Hepatocyte (in vitro differentiated cells): Measurements from ENCODE around the gene SLC35A1. TPM values are rescaled to one million over a fixed set of nuclear protein-coding genes. Genes with fewer than 3 reads are reported as not detected.
A peak's percentile ranks its signal among the peaks of the same experiment; 100 is the strongest.

Source experiments
- DNase-seq: peaks from one replicate; pipeline ENCODE4 v3.0.0-alpha.2; 2016; ENCODE audit warnings: low spot score
- H2AFZ ChIP-seq: fragments of 200-600 bp; sonication (generic); 2 replicates; pipeline ENCODE4 v1.6.0; 2016; ENCODE audit warnings: antibody characterized with exemption, mild to moderate bottlenecking
- H3K27ac ChIP-seq: fragments of 200-600 bp; sonication (generic); 2 replicates; pipeline ENCODE4 v1.5.1; 2016; ENCODE audit warnings: mild to moderate bottlenecking
- H3K27me3 ChIP-seq: fragments of 200-600 bp; sonication (generic); 2 replicates; pipeline ENCODE4 v1.6.1; 2016
- H3K36me3 ChIP-seq: fragments of 200-600 bp; sonication (generic); replicated peaks from 2 replicates; pipeline ENCODE4 v1.5.1; 2016; ENCODE audit warnings: low read depth; ENCODE audit not compliant: insufficient read depth
- H3K4me1 ChIP-seq: fragments of 200-600 bp; sonication (generic); 2 replicates; pipeline ENCODE4 v1.5.1; 2016; ENCODE audit warnings: mild to moderate bottlenecking, moderate library complexity; ENCODE audit not compliant: insufficient read depth
- H3K4me2 ChIP-seq: fragments of 200-600 bp; sonication (generic); 2 replicates; pipeline ENCODE4 v1.6.0; 2016
- H3K4me3 ChIP-seq: fragments of 200-600 bp; sonication (generic); 2 replicates; pipeline ENCODE4 v1.5.1; 2016; ENCODE audit warnings: mild to moderate bottlenecking
- H3K79me2 ChIP-seq: fragments of 200-600 bp; sonication (generic); 2 replicates; pipeline ENCODE4 v1.6.0; 2017; ENCODE audit warnings: mild to moderate bottlenecking
- H3K9me2 ChIP-seq: fragments of 200-600 bp; sonication (generic); replicated peaks from 2 replicates; pipeline ENCODE4 v1.6.0; 2017; ENCODE audit warnings: mild to moderate bottlenecking; ENCODE audit not compliant: insufficient read depth
- H3K9me3 ChIP-seq: fragments of 200-600 bp; sonication (generic); 2 replicates; pipeline ENCODE4 v1.5.1; 2016; ENCODE audit warnings: low read depth, mild to moderate bottlenecking
- H4K20me1 ChIP-seq: fragments of 200-600 bp; sonication (generic); 2 replicates; pipeline ENCODE4 v1.6.0; 2016; ENCODE audit warnings: mild to moderate bottlenecking; ENCODE audit not compliant: insufficient read depth, poor library complexity, severe bottlenecking
- EZH2 ChIP-seq: fragments of 200-600 bp; sonication (generic); IDR thresholded peaks from 2 replicates; pipeline ENCODE4 v1.6.1; 2016; ENCODE audit warnings: antibody characterized with exemption, mild to moderate bottlenecking, borderline replicate concordance
- EZH2phosphoT487 ChIP-seq: fragments of 200-600 bp; sonication (generic); IDR thresholded peaks from one replicate; pipeline ENCODE4 v1.6.1; 2018; ENCODE audit warnings: antibody characterized with exemption, mild to moderate bottlenecking, low read depth, moderate library complexity; ENCODE audit not compliant: unreplicated experiment, severe bottlenecking
- WGBS: methylation state at CpG from one replicate; pipeline ENCODE4 v1.1.6; 2016; ENCODE audit warnings: low lambda C conversion rate; ENCODE audit errors: missing lambda C conversion rate; 5-methylcytosine and 5-hydroxymethylcytosine counted together
- polyA plus RNA-seq: library from polyadenylated mRNA; unstranded; fragments of >200 nt; fragmentation: Nextera tagmentation; extraction: Ambion mirVana; gene quantifications from 2 replicates; pipeline ENCODE4 v1.2.1, GENCODE V29; 2016
- total RNA-seq: library from RNA; depleted of rRNA; stranded (reverse); fragments of >200 nt; gene quantifications from 2 replicates; pipeline ENCODE4 v1.2.3, GENCODE V29; 2014
- TF ChIP-seq, protein P1 (sequence below): fragments of 200-600 bp; sonication (generic); IDR thresholded peaks from 2 replicates; pipeline ENCODE4 v1.5.1; 2016; ENCODE audit warnings: antibody characterized with exemption, mild to moderate bottlenecking; ENCODE audit not compliant: poor library complexity

SLC35A1 gene
- total and polyA plus RNA-seq, 2 experiments from 2014 or later = 28.3 to 30.3 TPM

GRCh38 chr6:87436435-87436834, 36.3 kb upstream of the SLC35A1 start:
- Histone ChIP-seq H3K4me3 (no peak overlapping the region), H2AFZ (no peak overlapping the region), H3K4me2 (no peak overlapping the region), H3K36me3 (no peaks in the 10 kb centered on the region), H3K4me1 (no peaks in the 10 kb centered on the region), H3K9me3 (no peaks in the 10 kb centered on the region), H3K9me2 (no peaks in the 10 kb centered on the region), H4K20me1 (no peaks in the 10 kb centered on the region), H3K27ac (no peak overlapping the region), H3K79me2 (no peaks in the 10 kb centered on the region), H3K27me3 (no peaks in the 10 kb centered on the region)
- 20% methylated on average over 4 of the region's 4 CpGs for WGBS
- DNase-seq = peak; percentile 84
- TF ChIP-seq EZH2phosphoT487 = no peak
- no peak for TF ChIP-seq EZH2
- TF ChIP-seq, protein P1, sequence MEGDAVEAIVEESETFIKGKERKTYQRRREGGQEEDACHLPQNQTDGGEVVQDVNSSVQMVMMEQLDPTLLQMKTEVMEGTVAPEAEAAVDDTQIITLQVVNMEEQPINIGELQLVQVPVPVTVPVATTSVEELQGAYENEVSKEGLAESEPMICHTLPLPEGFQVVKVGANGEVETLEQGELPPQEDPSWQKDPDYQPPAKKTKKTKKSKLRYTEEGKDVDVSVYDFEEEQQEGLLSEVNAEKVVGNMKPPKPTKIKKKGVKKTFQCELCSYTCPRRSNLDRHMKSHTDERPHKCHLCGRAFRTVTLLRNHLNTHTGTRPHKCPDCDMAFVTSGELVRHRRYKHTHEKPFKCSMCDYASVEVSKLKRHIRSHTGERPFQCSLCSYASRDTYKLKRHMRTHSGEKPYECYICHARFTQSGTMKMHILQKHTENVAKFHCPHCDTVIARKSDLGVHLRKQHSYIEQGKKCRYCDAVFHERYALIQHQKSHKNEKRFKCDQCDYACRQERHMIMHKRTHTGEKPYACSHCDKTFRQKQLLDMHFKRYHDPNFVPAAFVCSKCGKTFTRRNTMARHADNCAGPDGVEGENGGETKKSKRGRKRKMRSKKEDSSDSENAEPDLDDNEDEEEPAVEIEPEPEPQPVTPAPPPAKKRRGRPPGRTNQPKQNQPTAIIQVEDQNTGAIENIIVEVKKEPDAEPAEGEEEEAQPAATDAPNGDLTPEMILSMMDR = no peak

- H2AFZ ChIP-seq = no peak overlapping the region
- H3K79me2 ChIP-seq = no peaks in the 10 kb centered on the region
- TF ChIP-seq EZH2 (no peak), EZH2phosphoT487 (no peak)
- TF ChIP-seq, protein P1 = no peak
- no peak overlapping the region for H3K27ac ChIP-seq
- H3K9me3 ChIP-seq = no peaks in the 10 kb centered on the region
- H3K27me3 ChIP-seq = no peaks in the 10 kb centered on the region
- no peaks in the 10 kb centered on the region for H3K4me1 ChIP-seq
- DNase-seq = no peak
- no peak overlapping the region for H3K4me2 ChIP-seq
- 90% methylated on average over 5 of the region's 5 CpGs for WGBS
- no peaks in the 10 kb centered on the region for H4K20me1 ChIP-seq
- no peaks in the 10 kb centered on the region for H3K36me3 ChIP-seq
- no peaks in the 10 kb centered on the region for H3K9me2 ChIP-seq
- no peak overlapping the region for H3K4me3 ChIP-seq
These were observed 31.1 kb upstream of the SLC35A1 start for GRCh38 chr6:87441711-87442110.

DNA sequence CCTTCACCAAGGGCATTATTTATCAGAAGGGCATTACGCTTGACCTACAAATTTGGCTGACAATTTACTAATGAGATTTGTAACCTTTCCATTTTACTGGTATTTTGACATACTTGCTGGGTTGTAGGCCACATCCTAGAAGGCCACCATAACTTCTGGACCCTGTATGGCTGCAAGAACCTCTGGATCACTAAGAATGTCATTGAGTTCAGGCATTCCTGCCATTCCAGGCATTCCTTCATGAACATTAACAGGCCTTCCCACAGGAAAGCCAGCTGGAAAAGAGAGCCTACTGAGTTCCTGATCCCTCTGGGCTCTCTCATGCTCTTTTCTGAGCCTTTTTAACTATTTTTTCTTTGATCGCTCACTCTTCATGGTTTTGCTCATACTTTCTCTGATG, 28.4 kb upstream of the SLC35A1 start:
- H3K4me2 ChIP-seq = no peak overlapping the region
- no peaks in the 10 kb centered on the region for H4K20me1 ChIP-seq
- H2AFZ ChIP-seq = no peak overlapping the region
- H3K9me3 ChIP-seq = no peaks in the 10 kb centered on the region
- TF ChIP-seq EZH2phosphoT487 = no peak
- no peak for TF ChIP-seq EZH2
- TF ChIP-seq, protein P1 = no peak
- no peak for DNase-seq
- H3K27ac ChIP-seq = no peak overlapping the region
- H3K4me1 ChIP-seq = no peaks in the 10 kb centered on the region
- no peaks in the 10 kb centered on the region for H3K9me2 ChIP-seq
- no peaks in the 10 kb centered on the region for H3K27me3 ChIP-seq
- WGBS = 98% methylated on average over 2 of the region's 2 CpGs
- H3K79me2 ChIP-seq = no peaks in the 10 kb centered on the region
- H3K4me3 ChIP-seq = no peak overlapping the region
- no peaks in the 10 kb centered on the region for H3K36me3 ChIP-seq

DNA sequence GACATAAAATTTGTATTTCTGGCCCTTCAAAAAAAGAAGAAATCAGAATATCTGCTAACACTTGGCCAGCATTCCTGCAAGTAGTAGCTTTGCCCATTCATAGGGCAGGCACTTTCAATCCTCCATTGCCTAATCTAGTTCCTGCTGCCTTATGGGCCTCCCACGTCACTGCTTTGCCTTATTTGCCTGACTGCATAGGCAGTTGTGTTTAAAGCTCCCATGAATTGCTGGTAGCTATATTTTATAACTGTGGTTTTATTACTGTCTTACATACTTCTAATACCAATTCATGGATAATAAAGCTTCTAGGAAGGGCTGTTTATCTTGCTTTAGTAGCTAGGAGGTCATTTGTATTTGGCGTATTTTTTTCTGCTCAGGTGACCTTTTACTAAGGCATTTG, 7.7 kb upstream of the SLC35A1 start:
- no peaks in the 10 kb centered on the region for H3K4me1 ChIP-seq
- no peaks in the 10 kb centered on the region for H3K9me3 ChIP-seq
- H3K9me2 ChIP-seq = no peaks in the 10 kb centered on the region
- H4K20me1 ChIP-seq = no peaks in the 10 kb centered on the region
- no peaks in the 10 kb centered on the region for H3K79me2 ChIP-seq
- 72% methylated on average over 2 of the region's 2 CpGs for WGBS
- no peaks in the 10 kb centered on the region for H3K36me3 ChIP-seq
- peak; percentile 48 for DNase-seq
- H3K27me3 ChIP-seq = no peaks in the 10 kb centered on the region
- no peak overlapping the region for H2AFZ ChIP-seq
- H3K4me2 ChIP-seq = no peak overlapping the region
- H3K4me3 ChIP-seq = no peak overlapping the region
- peak overlapping the region; percentile 54 for H3K27ac ChIP-seq
- TF ChIP-seq EZH2phosphoT487 = no peak
- TF ChIP-seq EZH2 = no peak
- TF ChIP-seq, protein P1 = no peak
